ENCODE measurements around the gene OR10V1.

The OR10V1 gene

GRCh38 chr11:59730896-59731565, 17.4 kb upstream of the OR10V1 start:
- Histone ChIP-seq H3K36me3 (ENCODE audit: insufficient read depth, low read length) (no peaks in the 10 kb centered on the region), H2AFZ (ENCODE audit: low read depth, low read length) (no peak overlapping the region), H3K4me1 (ENCODE audit: insufficient read depth, low read length) (peaks cover 7% of the 10 kb centered on the region), H3K9me3 (ENCODE audit: low read length) (no peaks in the 10 kb centered on the region), H3K27me3 (ENCODE audit: insufficient read depth, low read length) (no peaks in the 10 kb centered on the region), H3K4me3 (ENCODE audit: low read length) (no peak overlapping the region)

GRCh38 chr11:59729834-59730233, 16.2 kb upstream of the OR10V1 start:
- H3K4me3 ChIP-seq (ENCODE audit: low read length), result no peak overlapping the region
- H3K36me3 ChIP-seq (ENCODE audit: insufficient read depth, low read length), result no peaks in the 10 kb centered on the region
- no peaks in the 10 kb centered on the region for H3K9me3 ChIP-seq (ENCODE audit: low read length)
- no peak overlapping the region for H2AFZ ChIP-seq (ENCODE audit: low read depth, low read length)
- peaks cover 7% of the 10 kb centered on the region for H3K4me1 ChIP-seq (ENCODE audit: insufficient read depth, low read length)
- no peaks in the 10 kb centered on the region for H3K27me3 ChIP-seq (ENCODE audit: insufficient read depth, low read length)

GRCh38 chr11:59728913-59729312, 15.3 kb upstream of the OR10V1 start:
- Histone ChIP-seq H3K36me3 (ENCODE audit: insufficient read depth, low read length) (no peaks in the 10 kb centered on the region), H3K4me1 (ENCODE audit: insufficient read depth, low read length) (peaks cover 7% of the 10 kb centered on the region), H3K4me3 (ENCODE audit: low read length) (no peak overlapping the region), H3K9me3 (ENCODE audit: low read length) (no peaks in the 10 kb centered on the region), H3K27me3 (ENCODE audit: insufficient read depth, low read length) (no peaks in the 10 kb centered on the region), H2AFZ (ENCODE audit: low read depth, low read length) (no peak overlapping the region)

GRCh38 chr11:59728154-59728553, 14.5 kb upstream of the OR10V1 start:
- Histone ChIP-seq H3K9me3 (ENCODE audit: low read length) (no peaks in the 10 kb centered on the region), H3K27me3 (ENCODE audit: insufficient read depth, low read length) (no peaks in the 10 kb centered on the region), H2AFZ (ENCODE audit: low read depth, low read length) (no peak overlapping the region), H3K4me3 (ENCODE audit: low read length) (no peak overlapping the region), H3K36me3 (ENCODE audit: insufficient read depth, low read length) (no peaks in the 10 kb centered on the region), H3K4me1 (ENCODE audit: insufficient read depth, low read length) (peaks cover 7% of the 10 kb centered on the region)

DNA sequence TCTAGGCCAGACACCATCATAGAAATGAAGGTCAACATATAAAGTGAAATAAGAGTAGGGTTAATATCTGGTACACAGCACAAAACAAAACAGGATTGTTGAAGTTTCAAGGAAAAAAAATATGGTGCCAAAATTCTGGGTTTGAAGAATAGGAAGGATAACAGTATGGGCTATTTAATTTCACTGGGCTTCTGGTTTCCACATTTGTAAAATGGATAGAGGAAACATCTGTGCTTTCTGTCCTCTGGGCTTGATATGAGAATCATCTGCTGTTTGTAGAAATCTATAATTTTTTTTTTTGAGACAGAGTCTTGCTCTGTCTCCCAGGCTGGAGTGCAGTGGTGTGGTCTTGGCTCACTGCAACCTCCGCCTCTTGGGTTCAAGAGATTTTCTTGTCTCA, 13.8 kb upstream of the OR10V1 start:
- Histone ChIP-seq H3K36me3 (ENCODE audit: insufficient read depth, low read length) (no peaks in the 10 kb centered on the region), H3K4me1 (ENCODE audit: insufficient read depth, low read length) (peaks cover 3% of the 10 kb centered on the region)

GRCh38 chr11:59724066-59724465, 10.4 kb upstream of the OR10V1 start:
- Histone ChIP-seq H2AFZ (ENCODE audit: low read depth, low read length) (no peak overlapping the region), H3K36me3 (ENCODE audit: insufficient read depth, low read length) (no peaks in the 10 kb centered on the region), H3K4me1 (ENCODE audit: insufficient read depth, low read length) (no peaks in the 10 kb centered on the region), H3K9me3 (ENCODE audit: low read length) (no peaks in the 10 kb centered on the region), H3K27me3 (ENCODE audit: insufficient read depth, low read length) (peaks cover 4% of the 10 kb centered on the region), H3K4me3 (ENCODE audit: low read length) (no peak overlapping the region)

More for the DNA sequence above, 13.8 kb upstream of the OR10V1 start:
- no peak overlapping the region for H3K4me3 ChIP-seq (ENCODE audit: low read length)
- peaks cover under 1% of the 10 kb centered on the region for H3K27me3 ChIP-seq (ENCODE audit: insufficient read depth, low read length)
- no peaks in the 10 kb centered on the region for H3K9me3 ChIP-seq (ENCODE audit: low read length)
- H2AFZ ChIP-seq (ENCODE audit: low read depth, low read length), result no peak overlapping the region

DNA sequence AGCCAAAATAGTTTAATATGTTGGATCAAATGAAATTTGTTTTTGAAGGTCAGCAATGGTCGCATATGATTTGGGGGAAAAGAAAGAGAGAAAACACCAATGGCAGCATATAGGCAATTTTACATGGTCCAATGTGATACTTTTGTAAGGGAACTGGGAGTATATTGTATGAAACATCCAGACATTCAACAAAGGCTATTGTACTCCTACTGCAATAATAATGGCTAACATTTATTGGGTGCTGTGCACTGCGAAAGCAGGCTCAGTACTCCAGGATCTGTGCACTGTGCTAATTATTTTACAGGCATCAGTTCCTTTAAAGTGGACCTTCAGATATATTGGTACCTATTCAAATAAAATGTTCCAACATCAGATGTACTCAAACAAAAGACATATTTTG, 5.9 kb upstream of the OR10V1 start:
- Histone ChIP-seq H3K4me3 (ENCODE audit: low read length) (no peak overlapping the region), H3K36me3 (ENCODE audit: insufficient read depth, low read length) (no peaks in the 10 kb centered on the region), H2AFZ (ENCODE audit: low read depth, low read length) (no peak overlapping the region), H3K4me1 (ENCODE audit: insufficient read depth, low read length) (no peaks in the 10 kb centered on the region), H3K27me3 (ENCODE audit: insufficient read depth, low read length) (peaks cover 11% of the 10 kb centered on the region), H3K9me3 (ENCODE audit: low read length) (no peaks in the 10 kb centered on the region)

DNA sequence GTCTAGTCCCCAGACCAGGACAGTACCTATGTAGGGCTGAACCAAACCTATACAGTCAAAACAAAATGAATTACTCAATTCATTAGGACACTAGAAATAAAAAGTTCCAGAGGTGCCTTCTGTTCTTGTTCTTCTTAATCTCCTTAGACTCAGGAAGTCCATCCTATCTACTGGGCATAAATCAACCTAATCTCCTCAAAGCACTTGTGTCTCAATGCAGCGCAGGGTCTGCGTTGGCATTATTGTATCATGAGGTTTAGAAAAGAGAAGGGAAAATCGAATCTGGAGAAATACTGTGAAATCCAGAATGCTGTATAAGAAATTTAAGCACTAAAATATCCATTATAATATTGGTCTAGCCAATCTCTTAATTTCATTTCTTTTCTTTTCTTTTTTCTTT, 2.4 kb upstream of the OR10V1 start:
- Histone ChIP-seq H3K4me3 (ENCODE audit: low read length) (no peak overlapping the region), H3K9me3 (ENCODE audit: low read length) (no peaks in the 10 kb centered on the region), H3K4me1 (ENCODE audit: insufficient read depth, low read length) (no peaks in the 10 kb centered on the region), H3K36me3 (ENCODE audit: insufficient read depth, low read length) (no peaks in the 10 kb centered on the region), H2AFZ (ENCODE audit: low read depth, low read length) (no peak overlapping the region), H3K27me3 (ENCODE audit: insufficient read depth, low read length) (peaks cover 7% of the 10 kb centered on the region)

GRCh38 chr11:59710136-59710847, 3.4 kb downstream of the OR10V1 start:
- Histone ChIP-seq H3K27me3 (ENCODE audit: insufficient read depth, low read length) (peaks cover 6% of the 10 kb centered on the region), H3K36me3 (ENCODE audit: insufficient read depth, low read length) (no peaks in the 10 kb centered on the region), H2AFZ (ENCODE audit: low read depth, low read length) (no peak overlapping the region), H3K4me1 (ENCODE audit: insufficient read depth, low read length) (peaks cover 9% of the 10 kb centered on the region), H3K9me3 (ENCODE audit: low read length) (no peaks in the 10 kb centered on the region), H3K4me3 (ENCODE audit: low read length) (no peak overlapping the region)

DNA sequence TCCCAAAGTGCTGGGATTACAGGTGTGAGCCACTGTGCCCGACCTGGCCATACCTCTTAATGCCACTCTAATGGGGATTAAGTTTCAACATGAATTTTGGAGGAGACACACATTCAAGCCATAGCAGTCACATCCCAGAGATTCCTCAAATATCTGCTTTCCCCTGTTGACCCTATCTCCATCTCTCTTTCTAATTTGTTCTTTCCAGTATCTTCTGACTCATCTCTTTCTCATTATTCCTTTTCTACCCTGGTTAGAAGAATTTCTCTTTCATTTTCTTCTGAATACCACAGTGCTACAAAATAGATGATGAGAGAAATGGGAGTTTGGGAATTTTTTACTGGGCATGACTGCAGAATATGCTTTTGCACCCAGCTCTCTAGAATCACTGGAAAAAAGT, 5.1 kb downstream of the OR10V1 start:
- H2AFZ ChIP-seq (ENCODE audit: low read depth, low read length), result no peak overlapping the region

DNA sequence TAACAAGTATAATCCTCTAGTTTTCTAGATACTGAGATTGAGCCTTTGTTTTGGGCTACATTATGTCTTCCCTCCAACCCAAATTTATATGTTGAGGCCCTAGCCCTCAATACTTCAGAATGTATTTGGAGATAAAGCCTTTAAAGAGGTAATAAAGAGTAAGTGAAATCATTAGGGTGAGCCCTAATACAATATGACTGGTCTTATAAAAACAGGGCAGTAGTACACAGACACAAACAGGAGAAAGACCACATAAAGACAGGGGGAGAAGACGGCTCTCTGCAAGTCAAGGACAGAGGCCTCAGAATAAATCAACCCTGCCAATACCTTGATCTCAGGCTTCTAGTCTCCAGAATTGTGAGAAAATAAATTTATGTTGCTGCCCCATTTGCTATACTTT, 6.3 kb downstream of the OR10V1 start:
- H3K36me3 ChIP-seq (ENCODE audit: insufficient read depth, low read length), result no peaks in the 10 kb centered on the region
- H3K9me3 ChIP-seq (ENCODE audit: low read length), result no peaks in the 10 kb centered on the region
- H3K27me3 ChIP-seq (ENCODE audit: insufficient read depth, low read length), result no peaks in the 10 kb centered on the region
- peaks cover 9% of the 10 kb centered on the region for H3K4me1 ChIP-seq (ENCODE audit: insufficient read depth, low read length)
- peak overlapping the region; percentile 51 for H2AFZ ChIP-seq (ENCODE audit: low read depth, low read length)
- H3K4me3 ChIP-seq (ENCODE audit: low read length), result no peak overlapping the region

More for the DNA sequence above, 5.1 kb downstream of the OR10V1 start:
- Histone ChIP-seq H3K27me3 (ENCODE audit: insufficient read depth, low read length) (no peaks in the 10 kb centered on the region), H3K36me3 (ENCODE audit: insufficient read depth, low read length) (no peaks in the 10 kb centered on the region), H3K4me1 (ENCODE audit: insufficient read depth, low read length) (peaks cover 9% of the 10 kb centered on the region), H3K4me3 (ENCODE audit: low read length) (no peak overlapping the region), H3K9me3 (ENCODE audit: low read length) (no peaks in the 10 kb centered on the region)

DNA sequence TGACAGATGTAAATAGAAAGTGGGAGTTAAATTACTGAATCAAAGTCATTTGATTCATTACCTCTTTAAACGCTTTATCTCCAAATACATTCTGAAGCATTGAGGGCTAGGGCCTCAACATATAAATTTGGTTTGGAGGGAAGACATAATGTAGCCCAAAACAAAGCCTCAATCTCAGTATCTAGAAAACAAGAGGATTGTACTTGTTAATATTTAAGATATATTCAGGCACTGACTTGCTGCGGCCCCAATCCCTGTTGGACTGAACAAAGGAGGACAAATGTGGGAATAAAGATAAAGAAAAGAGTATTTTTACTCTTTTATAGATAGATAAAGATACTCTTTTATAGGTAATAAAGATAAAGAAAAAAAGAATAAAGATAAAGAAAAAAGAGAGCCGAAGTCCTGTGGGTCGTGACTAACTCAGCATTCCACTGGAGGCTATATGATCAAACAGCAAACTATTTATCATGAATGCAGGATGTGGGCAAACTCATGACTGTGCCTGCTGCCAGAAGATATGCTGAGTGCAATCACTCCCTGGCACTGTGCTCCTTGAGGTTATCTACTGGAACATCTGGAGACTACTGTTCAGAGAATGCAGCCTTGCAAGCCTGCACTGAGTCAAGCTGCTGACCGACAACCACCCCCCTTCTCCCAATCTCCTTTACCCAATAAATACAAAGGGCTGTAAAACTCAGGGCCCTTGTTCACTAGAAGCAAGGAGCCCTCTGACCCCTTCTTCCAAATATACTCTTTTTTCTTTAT, 6.9 kb downstream of the OR10V1 start:
- no peaks in the 10 kb centered on the region for H3K27me3 ChIP-seq (ENCODE audit: insufficient read depth, low read length)
- H3K36me3 ChIP-seq (ENCODE audit: insufficient read depth, low read length), result no peaks in the 10 kb centered on the region
- no peak overlapping the region for H3K4me3 ChIP-seq (ENCODE audit: low read length)
- H3K4me1 ChIP-seq (ENCODE audit: insufficient read depth, low read length), result peaks cover 9% of the 10 kb centered on the region
- H3K9me3 ChIP-seq (ENCODE audit: low read length), result no peaks in the 10 kb centered on the region
- H2AFZ ChIP-seq (ENCODE audit: low read depth, low read length), result peak overlapping the region; percentile 51

DNA sequence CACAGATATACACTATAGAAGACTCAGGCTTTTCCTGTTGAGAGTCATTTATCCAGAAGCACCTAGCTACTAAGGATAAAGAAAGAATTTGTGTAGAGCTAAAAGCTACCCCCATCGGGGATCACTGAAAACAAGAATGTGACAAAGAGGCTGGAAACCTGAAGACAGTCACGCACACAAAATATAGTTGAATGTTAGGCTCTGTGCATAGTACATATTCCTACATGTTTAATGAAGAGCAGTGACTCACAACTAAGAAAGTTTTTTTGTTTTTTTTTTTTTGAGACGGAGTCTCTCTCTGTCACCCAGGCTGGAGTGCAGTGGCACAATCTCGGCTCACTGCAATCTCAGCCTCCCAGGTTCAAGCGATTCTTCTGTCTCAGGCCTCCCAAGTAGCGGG, 8.4 kb downstream of the OR10V1 start:
- Histone ChIP-seq H3K9me3 (ENCODE audit: low read length) (no peaks in the 10 kb centered on the region), H3K36me3 (ENCODE audit: insufficient read depth, low read length) (no peaks in the 10 kb centered on the region), H2AFZ (ENCODE audit: low read depth, low read length) (no peak overlapping the region), H3K4me1 (ENCODE audit: insufficient read depth, low read length) (peaks cover 9% of the 10 kb centered on the region), H3K27me3 (ENCODE audit: insufficient read depth, low read length) (no peaks in the 10 kb centered on the region), H3K4me3 (ENCODE audit: low read length) (no peak overlapping the region)
